Endothelial cell of umbilical vein (primary cell): Measurements from ENCODE around the gene GNAT1.

Experiments used
- EZH2 ChIP-seq: IDR thresholded peaks from 2 replicates; pipeline ENCODE4 v1.6.1; 2012; ENCODE audit warnings: borderline replicate concordance, low read depth, mild to moderate bottlenecking, moderate library complexity, low read length, inconsistent platforms; ENCODE audit not compliant: severe bottlenecking
- FOS ChIP-seq: IDR thresholded peaks from 2 replicates; pipeline ENCODE4 v1.6.1; 2011; ENCODE audit warnings: mild to moderate bottlenecking, low read length, moderate library complexity, borderline replicate concordance; ENCODE audit not compliant: insufficient read depth
- JUN ChIP-seq: IDR thresholded peaks from 2 replicates; pipeline ENCODE4 v1.6.1; 2011; ENCODE audit warnings: borderline replicate concordance, low read depth; ENCODE audit not compliant: insufficient read length, insufficient read depth
- MYC ChIP-seq: IDR thresholded peaks from one replicate; pipeline ENCODE4 v1.6.1; 2011; ENCODE audit warnings: mild to moderate bottlenecking, low read depth, low read length
- POLR2A ChIP-seq: IDR thresholded peaks from 2 replicates; pipeline ENCODE4 v1.6.1; 2012; ENCODE audit warnings: low read depth, mild to moderate bottlenecking, control low read depth, low read length
- TF ChIP-seq, protein P1 (sequence below), 2 donors: IDR thresholded peaks; 1 replicate in 1 of 2; 2 replicates in 1 of 2; pipeline ENCODE4 v1.5.1; 2011; ENCODE audit warnings: low read length in 2 of 2, mild to moderate bottlenecking in 2 of 2, moderate library complexity in 2 of 2, control low read depth in 1 of 2, inconsistent platforms in 1 of 2, low read depth in 1 of 2; ENCODE audit not compliant: insufficient read depth in 1 of 2; ENCODE audit errors: extremely low read depth in 1 of 2

DNA sequence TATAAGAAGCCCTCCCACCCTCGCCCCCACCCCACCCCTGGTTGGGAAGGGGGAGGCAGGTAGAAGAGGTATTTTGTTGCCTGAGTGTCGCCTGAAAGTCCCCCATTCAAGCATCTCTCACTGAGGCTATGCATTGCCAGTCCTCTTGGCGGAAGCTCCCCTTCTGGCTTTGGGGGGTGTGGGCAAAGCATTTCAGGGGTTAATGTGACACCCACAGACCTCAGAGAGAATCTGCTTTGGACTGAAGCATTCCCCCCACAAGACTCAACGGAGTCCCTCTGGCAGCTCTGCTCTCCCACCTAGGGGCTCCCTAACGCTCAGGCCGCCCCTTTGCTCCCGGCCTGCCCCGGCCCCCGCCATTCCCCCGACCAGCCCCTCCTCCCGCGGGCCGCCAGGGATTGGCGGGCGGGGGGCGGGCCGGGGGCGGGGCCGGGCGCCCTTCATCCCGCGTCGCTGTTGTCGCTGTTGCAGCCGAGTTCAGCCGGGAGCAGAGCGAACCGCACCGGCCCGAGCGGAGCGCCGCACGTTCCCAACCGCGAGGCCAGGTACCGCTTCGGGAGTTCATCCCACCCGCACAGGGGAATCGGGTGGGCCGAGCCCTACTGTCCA lies 13.5 kb downstream of the GNAT1 start, which contains the start of gene SLC38A3:
- TF ChIP-seq, protein P1, sequence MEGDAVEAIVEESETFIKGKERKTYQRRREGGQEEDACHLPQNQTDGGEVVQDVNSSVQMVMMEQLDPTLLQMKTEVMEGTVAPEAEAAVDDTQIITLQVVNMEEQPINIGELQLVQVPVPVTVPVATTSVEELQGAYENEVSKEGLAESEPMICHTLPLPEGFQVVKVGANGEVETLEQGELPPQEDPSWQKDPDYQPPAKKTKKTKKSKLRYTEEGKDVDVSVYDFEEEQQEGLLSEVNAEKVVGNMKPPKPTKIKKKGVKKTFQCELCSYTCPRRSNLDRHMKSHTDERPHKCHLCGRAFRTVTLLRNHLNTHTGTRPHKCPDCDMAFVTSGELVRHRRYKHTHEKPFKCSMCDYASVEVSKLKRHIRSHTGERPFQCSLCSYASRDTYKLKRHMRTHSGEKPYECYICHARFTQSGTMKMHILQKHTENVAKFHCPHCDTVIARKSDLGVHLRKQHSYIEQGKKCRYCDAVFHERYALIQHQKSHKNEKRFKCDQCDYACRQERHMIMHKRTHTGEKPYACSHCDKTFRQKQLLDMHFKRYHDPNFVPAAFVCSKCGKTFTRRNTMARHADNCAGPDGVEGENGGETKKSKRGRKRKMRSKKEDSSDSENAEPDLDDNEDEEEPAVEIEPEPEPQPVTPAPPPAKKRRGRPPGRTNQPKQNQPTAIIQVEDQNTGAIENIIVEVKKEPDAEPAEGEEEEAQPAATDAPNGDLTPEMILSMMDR (IDR thresholded peaks at IDR 0.05; ENCODE audit: extremely low read depth in 1 of 2, insufficient read depth in 1 of 2, low read depth in 1 of 2, low read length in 2 of 2) = no peak
- TF ChIP-seq MYC (no peak), POLR2A (no peak), EZH2 (no peak), JUN (no peak), FOS (no peak)
